HEK293 (cell line): ENCODE data around the gene XKR3.

ENCODE experiments used
- CTCF ChIP-seq: fragments of 450-650 bp; formaldehyde crosslinking; IDR thresholded peaks from 2 replicates; pipeline ENCODE4 v1.5.1; 2016; ENCODE audit warnings: missing biosample characterization, missing genetic modification characterization
- KLF10 ChIP-seq: fragments of 450-650 bp; IDR thresholded peaks from 2 replicates; pipeline ENCODE4 v1.5.1; 2018; ENCODE audit warnings: missing biosample characterization, mild to moderate bottlenecking, missing genetic modification characterization
- MYNN ChIP-seq: fragments of 450-650 bp; formaldehyde crosslinking; IDR thresholded peaks from 2 replicates; pipeline ENCODE4 v1.5.1; 2016; ENCODE audit warnings: missing biosample characterization, missing genetic modification characterization, borderline replicate concordance
- SETDB1 ChIP-seq: IDR thresholded peaks from one replicate; pipeline ENCODE4 v1.6.1; 2017; ENCODE audit warnings: mild to moderate bottlenecking, low read length, moderate library complexity, mixed read lengths; ENCODE audit not compliant: insufficient read length
- TSHZ1 ChIP-seq: fragments of 450-650 bp; formaldehyde crosslinking; IDR thresholded peaks from 2 replicates; pipeline ENCODE4 v1.5.1; 2016; ENCODE audit warnings: missing biosample characterization, missing genetic modification characterization, borderline replicate concordance
- YY1 ChIP-seq: fragments of 450-650 bp; formaldehyde crosslinking; IDR thresholded peaks from 2 replicates; pipeline ENCODE4 v1.5.1; 2018; ENCODE audit warnings: missing biosample characterization, missing genetic modification characterization
- ZNF24 ChIP-seq: fragments of 450-650 bp; formaldehyde crosslinking; IDR thresholded peaks from 2 replicates; pipeline ENCODE4 v1.5.1; 2016; ENCODE audit warnings: missing biosample characterization, missing genetic modification characterization
- ZNF266 ChIP-seq: fragments of 450-650 bp; formaldehyde crosslinking; IDR thresholded peaks from 2 replicates; pipeline ENCODE4 v1.5.1; 2016; ENCODE audit warnings: missing biosample characterization, missing genetic modification characterization, low read depth
- ZNF280D ChIP-seq: fragments of 450-650 bp; formaldehyde crosslinking; IDR thresholded peaks from 2 replicates; pipeline ENCODE4 v1.5.1; 2016; ENCODE audit warnings: missing biosample characterization, missing genetic modification characterization
- ZSCAN18 ChIP-seq: fragments of 450-650 bp; formaldehyde crosslinking; IDR thresholded peaks from 2 replicates; pipeline ENCODE4 v1.5.1; 2016; ENCODE audit warnings: missing biosample characterization, missing genetic modification characterization

- no peak for TF ChIP-seq CTCF (tag by site-specific recombination)
- TF ChIP-seq ZNF266 (tag by site-specific recombination): no peak
- no peak for TF ChIP-seq ZNF24 (tag by site-specific recombination)
- no peak for TF ChIP-seq MYNN (tag by site-specific recombination)
- no peak for TF ChIP-seq YY1 (tag by site-specific recombination)
- TF ChIP-seq TSHZ1 (tag by site-specific recombination): no peak
- TF ChIP-seq ZNF280D: no peak
- TF ChIP-seq KLF10 (tag by site-specific recombination): no peak
- no peak for TF ChIP-seq SETDB1
- no peak for TF ChIP-seq ZSCAN18 (tag by site-specific recombination)
Measured at GRCh38 chr22:16803255-16803917, 21.8 kb downstream of the XKR3 start.
